ENCODE data around the gene SLC9A3. TPM values are rescaled to one million over a fixed set of nuclear protein-coding genes. Genes with fewer than 3 reads are reported as not detected.

Gene SLC9A3
- total RNA-seq, 1 donor = 1.8 TPM

DNA sequence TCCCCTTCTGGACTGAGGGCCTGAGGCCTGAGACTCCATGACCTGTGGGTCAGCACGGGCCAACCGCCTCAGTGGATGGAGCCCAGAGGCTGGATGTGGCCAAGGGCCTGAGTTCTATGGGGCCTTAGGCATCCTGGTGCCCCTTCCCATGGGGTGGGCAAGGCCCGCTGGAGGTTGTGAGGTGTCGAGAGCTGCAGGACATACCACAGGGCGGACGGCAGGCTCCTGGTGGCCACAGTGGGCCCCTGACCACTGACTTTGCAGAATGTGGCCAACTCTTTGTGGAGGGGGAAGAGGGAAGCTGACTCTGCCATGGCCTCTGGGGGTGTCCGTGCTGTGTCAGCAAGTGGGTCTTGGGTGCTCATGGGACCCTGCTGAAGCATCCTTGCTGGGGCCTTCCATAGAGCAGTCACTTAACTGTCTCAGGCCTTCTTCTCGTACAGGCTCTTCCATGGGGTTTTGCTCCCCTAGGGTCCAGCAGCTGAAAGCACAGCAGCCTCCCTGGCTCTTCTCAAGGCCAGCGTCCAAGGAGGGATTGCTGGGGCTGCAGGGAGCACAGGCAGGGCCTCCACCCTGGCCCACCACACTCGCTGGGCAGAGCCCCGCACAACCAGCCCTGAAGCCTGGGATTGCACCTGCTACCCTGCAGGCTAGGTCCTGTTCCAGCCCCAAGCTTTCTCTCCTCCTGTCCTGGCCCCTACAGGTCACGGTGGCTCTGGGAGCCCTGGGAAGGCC lies 21.6 kb upstream of the SLC9A3 start:
- no peaks in the 10 kb centered on the region for H3K9me3 ChIP-seq (ENCODE audit: low read depth, low read length)
- H3K4me1 ChIP-seq (ENCODE audit: insufficient read depth, low read length) = peaks cover 19% of the 10 kb centered on the region
- H3K27me3 ChIP-seq (ENCODE audit: insufficient read depth, low read length) = peaks cover 14% of the 10 kb centered on the region
- H3K4me3 ChIP-seq (ENCODE audit: low read length) = no peak overlapping the region

GRCh38 chr5:544675-545355 lies 20.6 kb upstream of the SLC9A3 start:
- no peak overlapping the region for H3K4me3 ChIP-seq (ENCODE audit: low read length)
- peaks cover 19% of the 10 kb centered on the region for H3K4me1 ChIP-seq (ENCODE audit: insufficient read depth, low read length)
- no peaks in the 10 kb centered on the region for H3K9me3 ChIP-seq (ENCODE audit: low read depth, low read length)
- peaks cover 8% of the 10 kb centered on the region for H3K27me3 ChIP-seq (ENCODE audit: insufficient read depth, low read length)

- peaks cover 5% of the 10 kb centered on the region for H3K27me3 ChIP-seq (ENCODE audit: insufficient read depth, low read length)
- no peaks in the 10 kb centered on the region for H3K9me3 ChIP-seq (ENCODE audit: low read depth, low read length)
- no peak overlapping the region for H3K4me3 ChIP-seq (ENCODE audit: low read length)
- peaks cover 19% of the 10 kb centered on the region for H3K4me1 ChIP-seq (ENCODE audit: insufficient read depth, low read length)
Observed at GRCh38 chr5:543755-544674, 19.8 kb upstream of the SLC9A3 start.

DNA sequence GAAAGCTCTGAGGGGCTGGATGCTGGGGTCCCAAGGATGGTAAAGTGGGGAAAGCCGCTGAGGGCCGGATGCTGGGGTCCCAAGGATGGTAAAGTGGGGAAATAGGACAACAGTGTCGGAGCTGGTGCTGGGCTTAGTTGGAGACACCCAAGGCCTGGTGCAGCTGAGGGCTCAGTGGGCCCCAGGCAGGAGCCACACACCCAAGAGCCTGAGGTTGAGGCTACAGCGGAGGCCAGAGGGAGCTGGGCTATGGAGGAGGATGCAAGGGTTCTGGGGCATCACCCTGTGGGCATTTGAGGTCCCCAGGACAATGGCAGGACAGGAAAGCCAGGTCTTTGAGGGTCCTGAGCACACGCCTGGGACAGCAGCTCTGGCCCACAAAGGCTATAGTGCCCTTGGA lies 19.1 kb upstream of the SLC9A3 start:
- Histone ChIP-seq H3K4me3 (ENCODE audit: low read length) (no peak overlapping the region), H3K4me1 (ENCODE audit: insufficient read depth, low read length) (peaks cover 19% of the 10 kb centered on the region), H3K9me3 (ENCODE audit: low read depth, low read length) (no peaks in the 10 kb centered on the region), H3K27me3 (ENCODE audit: insufficient read depth, low read length) (no peaks in the 10 kb centered on the region)

- no peaks in the 10 kb centered on the region for H3K27me3 ChIP-seq (ENCODE audit: insufficient read depth, low read length)
- no peaks in the 10 kb centered on the region for H3K9me3 ChIP-seq (ENCODE audit: low read depth, low read length)
- H3K4me3 ChIP-seq (ENCODE audit: low read length) = no peak overlapping the region
- H3K4me1 ChIP-seq (ENCODE audit: insufficient read depth, low read length) = peaks cover 19% of the 10 kb centered on the region
Observed at GRCh38 chr5:542319-543311, 18.4 kb upstream of the SLC9A3 start.

DNA sequence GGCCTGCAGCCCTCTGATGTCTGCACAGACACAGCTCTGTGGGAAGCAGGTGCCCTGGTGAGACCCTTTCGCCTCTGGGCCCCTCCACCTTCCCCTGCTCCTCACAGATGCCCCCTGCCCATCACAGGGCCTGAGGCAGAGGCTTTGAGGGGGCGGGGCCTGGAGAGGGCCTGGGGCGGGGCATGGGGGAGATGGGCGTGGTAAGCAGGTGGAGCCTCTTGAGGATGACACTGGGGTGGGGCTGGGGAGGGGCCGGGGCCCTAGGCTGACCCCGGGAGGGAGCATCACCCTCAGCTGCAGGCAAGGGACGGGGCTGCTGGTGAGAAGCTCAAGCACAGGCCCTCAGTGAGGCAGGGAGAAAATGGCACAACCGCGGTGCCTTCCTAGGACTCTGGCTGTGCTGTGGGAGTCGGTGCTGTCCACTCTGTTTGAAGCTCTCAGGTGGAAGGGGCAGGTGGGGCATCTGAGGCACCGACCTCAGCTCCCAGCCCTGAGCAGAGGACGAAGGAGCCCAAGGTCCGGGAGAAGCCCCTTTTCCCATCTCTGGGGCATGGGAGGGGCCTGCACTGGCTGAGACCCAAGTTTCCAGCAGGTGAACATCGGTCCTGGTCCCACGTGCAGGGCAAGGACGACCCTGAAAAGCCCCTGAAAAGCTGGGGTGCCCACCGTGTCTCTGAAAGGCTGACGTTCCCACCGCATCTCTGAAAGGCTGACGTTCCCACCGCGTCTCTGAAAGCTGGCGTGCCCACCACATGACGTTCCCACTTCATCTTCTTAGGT lies 17.5 kb upstream of the SLC9A3 start:
- no peak overlapping the region for H3K4me3 ChIP-seq (ENCODE audit: low read length)
- no peaks in the 10 kb centered on the region for H3K9me3 ChIP-seq (ENCODE audit: low read depth, low read length)
- peaks cover 19% of the 10 kb centered on the region for H3K4me1 ChIP-seq (ENCODE audit: insufficient read depth, low read length)
- H3K27me3 ChIP-seq (ENCODE audit: insufficient read depth, low read length) = no peaks in the 10 kb centered on the region

GRCh38 chr5:540906-541538 lies 16.8 kb upstream of the SLC9A3 start:
- peaks cover 19% of the 10 kb centered on the region for H3K4me1 ChIP-seq (ENCODE audit: insufficient read depth, low read length)
- no peak overlapping the region for H3K4me3 ChIP-seq (ENCODE audit: low read length)
- no peaks in the 10 kb centered on the region for H3K9me3 ChIP-seq (ENCODE audit: low read depth, low read length)
- peaks cover 4% of the 10 kb centered on the region for H3K27me3 ChIP-seq (ENCODE audit: insufficient read depth, low read length)

DNA sequence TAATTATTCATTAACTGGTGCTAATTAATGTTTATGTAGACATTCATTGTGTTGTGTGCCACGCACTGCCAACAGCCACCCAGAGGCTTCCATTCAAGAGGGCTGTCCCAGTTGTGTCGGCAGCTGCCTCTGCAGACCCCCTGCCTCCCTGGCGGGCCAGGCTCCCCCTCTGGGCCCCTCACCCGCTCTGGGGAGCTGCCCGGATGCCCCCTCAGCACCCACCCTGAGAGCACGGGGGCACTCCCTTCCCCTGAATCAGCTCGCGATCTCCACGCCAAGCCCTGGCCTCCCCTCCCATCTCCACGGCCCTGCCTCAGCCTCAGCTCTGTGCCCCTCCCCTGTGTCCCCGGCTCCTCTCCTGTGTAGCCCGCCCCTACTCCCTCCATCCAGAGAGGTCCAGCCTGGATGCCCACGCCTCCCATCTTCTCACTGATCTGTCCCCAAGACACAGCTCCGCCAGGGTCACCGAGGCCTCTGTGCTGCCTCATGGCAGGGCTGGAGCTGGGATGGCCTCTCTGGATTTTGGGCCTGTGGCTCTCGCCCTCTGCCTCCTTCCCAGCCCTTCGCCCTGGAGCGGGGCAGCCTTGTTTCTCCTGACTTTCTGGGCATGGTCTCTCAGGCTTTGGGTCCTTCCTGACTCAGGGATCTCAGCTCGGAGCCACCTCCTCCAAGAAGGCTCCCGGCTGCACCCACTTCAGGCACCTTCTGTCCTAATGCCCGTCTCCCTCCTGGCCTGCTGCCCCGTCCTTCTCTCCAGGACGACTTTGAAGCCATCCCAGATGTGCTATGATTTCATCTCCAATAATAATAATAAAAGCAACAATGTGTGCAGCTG lies 16.0 kb upstream of the SLC9A3 start:
- Histone ChIP-seq H3K27me3 (ENCODE audit: insufficient read depth, low read length) (peaks cover 7% of the 10 kb centered on the region), H3K4me3 (ENCODE audit: low read length) (no peak overlapping the region), H3K4me1 (ENCODE audit: insufficient read depth, low read length) (peaks cover 19% of the 10 kb centered on the region), H3K9me3 (ENCODE audit: low read depth, low read length) (no peaks in the 10 kb centered on the region)

- H3K27me3 ChIP-seq (ENCODE audit: insufficient read depth, low read length) = peaks cover 7% of the 10 kb centered on the region
- H3K4me3 ChIP-seq (ENCODE audit: low read length) = no peak overlapping the region
- no peaks in the 10 kb centered on the region for H3K9me3 ChIP-seq (ENCODE audit: low read depth, low read length)
- H3K4me1 ChIP-seq (ENCODE audit: insufficient read depth, low read length) = peaks cover 15% of the 10 kb centered on the region
Observed at GRCh38 chr5:539469-540070, 15.3 kb upstream of the SLC9A3 start.

GRCh38 chr5:538801-539468 lies 14.7 kb upstream of the SLC9A3 start:
- peaks cover 13% of the 10 kb centered on the region for H3K27me3 ChIP-seq (ENCODE audit: insufficient read depth, low read length)
- peaks cover 9% of the 10 kb centered on the region for H3K4me1 ChIP-seq (ENCODE audit: insufficient read depth, low read length)
- no peaks in the 10 kb centered on the region for H3K9me3 ChIP-seq (ENCODE audit: low read depth, low read length)
- H3K4me3 ChIP-seq (ENCODE audit: low read length) = no peak overlapping the region

DNA sequence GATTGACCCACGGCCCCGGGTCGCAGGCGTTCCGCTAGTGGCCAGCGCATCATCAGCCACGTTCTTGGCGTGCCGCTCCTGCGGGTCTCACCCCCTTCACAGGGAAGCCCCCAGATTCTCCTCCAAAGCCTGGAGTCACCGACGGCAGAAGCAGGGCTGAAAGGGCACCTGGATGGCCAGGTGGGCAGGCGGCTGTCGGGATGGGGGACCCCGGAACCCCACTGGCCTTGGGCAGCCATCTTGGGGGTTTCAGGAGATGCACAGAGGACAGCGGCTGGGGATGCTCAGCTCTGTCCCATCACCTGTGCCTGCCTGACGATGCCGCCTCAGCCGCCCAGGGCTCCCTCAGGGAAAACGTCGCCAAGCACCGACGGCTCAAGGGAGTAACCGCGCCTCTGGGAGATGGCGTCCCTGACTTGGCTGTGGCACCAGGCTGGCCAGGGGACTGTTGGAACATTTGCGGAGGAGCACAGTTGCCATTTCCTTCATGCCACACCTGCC lies 14.1 kb upstream of the SLC9A3 start:
- H3K4me1 ChIP-seq (ENCODE audit: insufficient read depth, low read length) = peaks cover 3% of the 10 kb centered on the region
- H3K9me3 ChIP-seq (ENCODE audit: low read depth, low read length) = no peaks in the 10 kb centered on the region
- H3K4me3 ChIP-seq (ENCODE audit: low read length) = no peak overlapping the region
- peaks cover 19% of the 10 kb centered on the region for H3K27me3 ChIP-seq (ENCODE audit: insufficient read depth, low read length)

GRCh38 chr5:537621-538071 lies 13.4 kb upstream of the SLC9A3 start:
- Histone ChIP-seq H3K4me3 (ENCODE audit: low read length) (no peak overlapping the region), H3K9me3 (ENCODE audit: low read depth, low read length) (no peaks in the 10 kb centered on the region), H3K27me3 (ENCODE audit: insufficient read depth, low read length) (peaks cover 24% of the 10 kb centered on the region), H3K4me1 (ENCODE audit: insufficient read depth, low read length) (no peaks in the 10 kb centered on the region)

Data from mononuclear cell (primary cell).